Retina (tissue), 1 donor: ENCODE data around the gene CENPO.
A peak's percentile ranks its signal among the peaks of the same experiment; 100 is the strongest.

Experiments
- DNase-seq: peaks from one replicate; pipeline ENCODE4 v3.0.0-alpha.2; 2016

Gene CENPO

DNA sequence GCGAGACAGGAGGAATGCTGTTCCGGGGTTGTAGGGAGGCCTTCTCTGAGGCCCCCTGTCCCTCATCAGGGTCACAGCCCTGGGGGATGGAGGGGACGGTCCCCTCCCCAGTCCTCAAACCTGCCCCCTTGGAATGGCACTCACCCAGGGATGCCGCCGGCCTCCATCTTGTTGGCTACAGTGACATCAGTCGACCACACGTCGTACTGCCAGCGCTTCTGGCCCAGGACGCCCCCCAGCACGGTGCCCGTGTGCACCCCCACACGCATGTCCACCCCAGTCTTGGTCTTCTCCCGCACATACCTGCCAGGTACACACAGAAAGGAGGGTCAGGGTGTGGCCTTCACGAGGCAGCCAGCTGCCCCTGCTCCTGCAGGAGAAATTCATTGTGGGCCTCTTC lies 46.5 kb downstream of the CENPO start:
- no peak for DNase-seq

- DNase-seq, result no peak
Observed at GRCh38 chr2:24840164-24840869, 47.1 kb downstream of the CENPO start.

DNA sequence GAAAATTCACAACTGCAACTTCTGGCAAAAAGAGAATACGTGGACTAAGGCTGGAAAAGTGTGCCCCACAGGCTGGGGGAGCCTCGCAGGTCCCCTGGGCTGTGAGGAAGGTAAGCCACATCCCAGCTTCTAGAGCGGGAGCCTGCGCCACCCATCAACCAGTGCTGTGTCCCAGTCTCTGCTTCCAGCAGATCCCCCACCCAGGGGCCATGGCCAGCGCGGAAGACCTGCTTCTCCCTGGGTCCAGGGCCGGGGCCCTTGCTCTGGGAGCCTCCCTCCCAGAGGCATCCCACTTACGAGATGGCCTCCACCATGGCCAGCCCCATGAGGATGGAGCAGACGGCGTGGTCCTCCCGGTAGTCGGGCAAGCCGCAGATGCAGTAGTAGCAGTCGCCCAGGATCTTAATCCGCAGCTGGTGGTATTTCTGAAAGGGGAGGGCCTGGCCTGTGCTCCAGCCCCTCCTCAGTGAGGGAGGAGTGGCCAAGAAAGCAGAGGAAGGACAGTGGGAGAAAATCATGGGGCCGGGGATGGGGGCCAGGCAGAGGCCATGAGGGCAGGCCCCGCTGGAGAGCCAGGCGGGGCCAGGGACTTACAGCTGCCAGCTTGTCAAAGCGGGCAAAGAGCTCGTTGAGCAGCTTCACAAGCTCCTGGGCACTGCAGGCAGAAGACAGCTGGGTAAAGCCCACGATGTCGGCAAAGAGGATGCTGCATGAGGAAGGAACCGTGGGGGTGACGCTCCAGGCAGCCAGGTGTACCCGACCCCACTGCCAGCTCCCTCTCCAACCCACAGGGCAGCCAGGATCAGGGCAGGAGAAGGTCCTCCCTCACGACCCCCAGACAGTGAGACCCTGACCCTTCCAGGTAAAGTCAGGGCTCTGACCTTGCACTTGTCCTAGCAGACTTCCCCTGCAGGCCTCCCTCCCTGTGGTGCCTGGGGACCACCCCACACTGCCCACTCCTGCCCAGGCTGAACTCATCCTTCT lies 48.0 kb downstream of the CENPO start:
- DNase-seq, result peak; percentile 23

GRCh38 chr2:24842081-24843050 lies 49.1 kb downstream of the CENPO start:
- no peak for DNase-seq

GRCh38 chr2:24843330-24843860 lies 50.2 kb downstream of the CENPO start:
- no peak for DNase-seq

GRCh38 chr2:24844023-24844685 lies 50.9 kb downstream of the CENPO start:
- no peak for DNase-seq

GRCh38 chr2:24845691-24846090 lies 52.5 kb downstream of the CENPO start:
- no peak for DNase-seq

- no peak for DNase-seq
Observed at GRCh38 chr2:24850944-24851343, 57.7 kb downstream of the CENPO start.

GRCh38 chr2:24852026-24852425 lies 58.8 kb downstream of the CENPO start:
- no peak for DNase-seq

- no peak for DNase-seq
Observed at GRCh38 chr2:24852431-24853020, 59.3 kb downstream of the CENPO start.

DNA sequence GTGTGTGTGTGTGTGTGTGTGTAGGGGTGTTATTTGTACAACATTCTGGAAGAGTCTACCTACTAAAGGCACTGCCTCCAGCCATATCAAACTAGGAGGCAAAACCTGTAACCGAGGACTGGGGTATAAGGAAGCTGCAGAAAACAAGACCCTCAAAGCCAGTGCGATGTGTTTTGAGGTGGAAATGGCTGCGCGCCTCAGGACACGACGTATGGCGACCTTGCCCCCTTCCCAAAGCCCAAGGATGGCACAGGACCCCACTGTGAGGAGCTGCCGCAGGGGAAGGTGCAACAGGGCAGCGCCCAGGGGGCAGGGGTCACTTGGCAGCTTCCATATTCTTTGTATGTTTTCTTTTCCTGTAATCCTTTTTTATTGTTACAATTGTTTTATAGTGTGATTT lies 59.8 kb downstream of the CENPO start:
- DNase-seq, result no peak

GRCh38 chr2:24853996-24854395 lies 60.8 kb downstream of the CENPO start:
- DNase-seq, result no peak

DNA sequence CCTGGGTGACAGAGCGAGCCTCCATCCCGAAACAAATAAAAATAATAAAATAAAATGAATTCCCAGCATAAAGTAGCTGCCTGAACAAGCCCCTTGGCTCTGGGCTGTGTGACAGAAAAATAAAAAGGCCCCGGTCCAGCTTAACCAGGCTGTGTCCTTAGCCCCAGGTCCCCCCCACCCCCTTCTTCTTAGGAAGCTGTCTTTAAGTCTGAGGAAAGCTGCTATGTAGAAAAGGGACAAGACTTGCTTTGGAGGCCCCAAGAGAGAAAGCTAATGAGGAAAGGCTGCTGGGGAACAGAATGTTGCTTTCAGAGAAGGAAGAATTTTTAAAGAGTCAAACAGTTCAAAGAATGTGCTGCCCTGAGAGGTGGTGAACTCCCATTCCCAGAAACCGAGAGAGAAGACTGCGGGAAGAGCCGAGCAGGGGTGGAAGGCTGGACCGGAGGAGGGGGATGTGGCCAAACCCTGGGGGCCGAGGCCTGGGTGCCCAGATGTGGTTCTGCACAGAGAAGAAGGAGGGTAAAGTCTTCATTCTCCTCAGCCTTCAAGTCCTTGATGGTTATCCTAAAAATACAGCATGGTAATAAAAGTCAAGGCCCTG lies 61.9 kb downstream of the CENPO start:
- no peak for DNase-seq

- peak; percentile 28 for DNase-seq
Observed at GRCh38 chr2:24855726-24856125, 62.5 kb downstream of the CENPO start.

DNA sequence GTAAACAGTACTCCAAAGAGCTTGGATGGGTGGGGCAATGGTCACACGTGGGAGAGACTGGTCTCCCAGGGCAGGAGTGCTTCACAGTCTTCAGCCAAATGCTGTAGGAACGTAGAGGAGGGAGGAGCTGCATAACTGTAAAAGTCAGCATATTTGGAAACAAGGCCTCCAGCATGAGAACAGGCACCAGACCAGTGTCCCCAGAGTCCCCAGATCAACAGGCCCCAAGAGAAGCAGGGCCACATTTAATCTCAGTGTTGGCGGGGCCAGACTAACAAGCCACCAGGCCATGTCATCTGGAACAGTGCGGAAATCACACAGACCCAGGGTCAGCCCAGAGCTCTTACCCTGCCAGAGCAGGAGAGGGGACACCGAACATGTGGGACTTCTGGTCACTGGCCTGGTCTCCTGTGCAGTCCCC lies 63.6 kb downstream of the CENPO start:
- no peak for DNase-seq

GRCh38 chr2:24857746-24858145 lies 64.5 kb downstream of the CENPO start:
- no peak for DNase-seq

GRCh38 chr2:24858996-24859395 lies 65.8 kb downstream of the CENPO start:
- DNase-seq, result no peak

- DNase-seq, result no peak
Observed at GRCh38 chr2:24859968-24860600, 66.9 kb downstream of the CENPO start.

- no peak for DNase-seq
Observed at GRCh38 chr2:24860631-24861030, 67.4 kb downstream of the CENPO start.

GRCh38 chr2:24861500-24861899 lies 68.3 kb downstream of the CENPO start:
- DNase-seq, result no peak

- no peak for DNase-seq
Observed at GRCh38 chr2:24863641-24864040, 70.4 kb downstream of the CENPO start.
